Osteocyte (in vitro differentiated cells): Measurements from ENCODE around the gene BHLHE23. TPM values are rescaled to one million over a fixed set of nuclear protein-coding genes. Genes with fewer than 3 reads are reported as not detected.

Source experiments
- DNase-seq: peaks from one replicate; pipeline ENCODE4 v3.0.0; 2021; ENCODE audit warnings: mixed read lengths; ENCODE audit not compliant: unreplicated experiment; ENCODE audit errors: extremely low spot score
- H3K27ac Mint-ChIP-seq: one replicate; pipeline ENCODE4 v1.8.0; 2021; ENCODE audit warnings: mild to moderate bottlenecking, mixed read lengths; ENCODE audit not compliant: unreplicated experiment
- H3K27me3 Mint-ChIP-seq: one replicate; pipeline ENCODE4 v1.8.0; 2021; ENCODE audit warnings: mixed read lengths; ENCODE audit not compliant: unreplicated experiment
- H3K36me3 Mint-ChIP-seq: one replicate; pipeline ENCODE4 v1.8.0; 2021; ENCODE audit warnings: mixed read lengths; ENCODE audit not compliant: unreplicated experiment
- H3K4me1 Mint-ChIP-seq: one replicate; pipeline ENCODE4 v1.8.0; 2021; ENCODE audit warnings: mixed read lengths; ENCODE audit not compliant: unreplicated experiment
- H3K4me3 Mint-ChIP-seq: one replicate; pipeline ENCODE4 v1.8.0; 2021; ENCODE audit warnings: mild to moderate bottlenecking, moderate library complexity, mixed read lengths; ENCODE audit not compliant: unreplicated experiment
- H3K9me3 Mint-ChIP-seq: one replicate; pipeline ENCODE4 v1.8.0; 2021; ENCODE audit warnings: mixed read lengths; ENCODE audit not compliant: unreplicated experiment
- total RNA-seq: library from RNA; stranded (reverse); gene quantifications from 2 replicates; pipeline ENCODE4 v1.2.1, GENCODE V29; 2021
- TF ChIP-seq, protein P1 (sequence below): fragments of 200-600 bp; sonication (generic); IDR thresholded peaks from 2 replicates; pipeline ENCODE4 v1.5.0; 2021; ENCODE audit warnings: antibody characterized with exemption, mild to moderate bottlenecking, moderate library complexity

The BHLHE23 gene
- total RNA-seq, 1 donor from 2014 or later = not detected

DNA sequence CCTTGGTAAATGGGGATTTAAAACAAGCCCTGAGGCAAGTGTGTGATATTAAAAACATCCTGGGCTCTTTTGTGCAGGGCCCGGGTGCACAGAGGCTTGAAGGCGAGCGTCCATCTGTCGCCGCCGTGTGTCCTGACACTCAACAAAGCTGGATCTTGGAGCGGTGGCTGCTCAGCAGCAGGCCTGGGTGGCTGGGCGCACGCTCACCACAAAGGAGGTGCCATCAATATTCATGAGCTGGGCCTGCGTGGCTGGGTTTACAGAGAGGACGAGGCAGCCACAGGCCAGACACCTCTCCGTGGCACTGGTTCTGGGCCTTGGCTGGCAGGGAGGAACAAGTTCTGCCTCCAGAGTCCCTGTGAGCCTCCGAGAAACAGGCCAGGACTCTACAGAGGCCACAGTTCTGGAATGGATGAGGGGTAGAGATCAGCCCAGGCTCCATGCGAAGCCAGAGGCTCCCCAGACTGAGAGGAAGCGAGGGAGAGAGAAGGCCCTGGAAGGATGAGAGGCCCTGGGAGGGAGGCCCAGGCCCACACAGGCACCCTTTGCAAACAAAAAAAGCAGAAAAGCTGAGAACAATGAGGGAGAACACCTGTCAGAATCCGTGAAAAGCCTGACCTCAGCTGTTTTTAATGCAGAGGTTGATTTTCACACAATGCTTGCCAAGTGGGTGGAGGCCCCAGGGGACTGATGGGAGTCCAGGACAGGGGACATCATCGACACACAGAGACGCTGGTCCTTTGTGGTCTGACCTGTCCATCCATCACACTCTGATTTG is 21.9 kb downstream of the BHLHE23 start:
- no peaks in the 10 kb centered on the region for H3K9me3 Mint-ChIP-seq
- TF ChIP-seq, protein P1, sequence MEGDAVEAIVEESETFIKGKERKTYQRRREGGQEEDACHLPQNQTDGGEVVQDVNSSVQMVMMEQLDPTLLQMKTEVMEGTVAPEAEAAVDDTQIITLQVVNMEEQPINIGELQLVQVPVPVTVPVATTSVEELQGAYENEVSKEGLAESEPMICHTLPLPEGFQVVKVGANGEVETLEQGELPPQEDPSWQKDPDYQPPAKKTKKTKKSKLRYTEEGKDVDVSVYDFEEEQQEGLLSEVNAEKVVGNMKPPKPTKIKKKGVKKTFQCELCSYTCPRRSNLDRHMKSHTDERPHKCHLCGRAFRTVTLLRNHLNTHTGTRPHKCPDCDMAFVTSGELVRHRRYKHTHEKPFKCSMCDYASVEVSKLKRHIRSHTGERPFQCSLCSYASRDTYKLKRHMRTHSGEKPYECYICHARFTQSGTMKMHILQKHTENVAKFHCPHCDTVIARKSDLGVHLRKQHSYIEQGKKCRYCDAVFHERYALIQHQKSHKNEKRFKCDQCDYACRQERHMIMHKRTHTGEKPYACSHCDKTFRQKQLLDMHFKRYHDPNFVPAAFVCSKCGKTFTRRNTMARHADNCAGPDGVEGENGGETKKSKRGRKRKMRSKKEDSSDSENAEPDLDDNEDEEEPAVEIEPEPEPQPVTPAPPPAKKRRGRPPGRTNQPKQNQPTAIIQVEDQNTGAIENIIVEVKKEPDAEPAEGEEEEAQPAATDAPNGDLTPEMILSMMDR = no peak
- H3K36me3 Mint-ChIP-seq = no peaks in the 10 kb centered on the region
- H3K27me3 Mint-ChIP-seq = peaks cover 31% of the 10 kb centered on the region
- no peak for DNase-seq
- H3K4me3 Mint-ChIP-seq = no peak overlapping the region
- no peak overlapping the region for H3K27ac Mint-ChIP-seq
- H3K4me1 Mint-ChIP-seq = no peaks in the 10 kb centered on the region

DNA sequence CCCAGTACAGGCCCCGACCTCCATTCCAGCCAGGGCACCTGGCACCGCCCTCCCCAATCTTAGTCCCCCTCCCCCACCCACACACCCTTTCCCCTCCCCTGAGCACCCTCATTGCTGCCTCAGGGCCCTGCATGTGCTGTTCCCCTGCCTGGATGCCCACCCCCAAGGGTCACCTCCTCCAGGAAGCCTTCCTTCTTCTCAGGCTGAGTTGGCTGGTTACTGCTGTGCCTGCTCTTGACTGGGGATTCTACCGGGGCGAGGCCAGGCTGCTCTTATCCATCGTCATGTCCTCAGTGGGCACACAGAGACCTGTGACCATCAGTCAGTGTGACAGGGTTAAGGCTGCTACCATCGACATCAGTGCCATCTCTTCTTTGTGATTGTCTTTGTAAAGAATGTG is 23.6 kb downstream of the BHLHE23 start:
- Mint-ChIP-seq H3K4me3 (no peak overlapping the region), H3K27me3 (peaks cover 45% of the 10 kb centered on the region), H3K4me1 (no peaks in the 10 kb centered on the region), H3K9me3 (no peaks in the 10 kb centered on the region), H3K27ac (no peak overlapping the region), H3K36me3 (no peaks in the 10 kb centered on the region)
- TF ChIP-seq, protein P1 = no peak
- DNase-seq = no peak

DNA sequence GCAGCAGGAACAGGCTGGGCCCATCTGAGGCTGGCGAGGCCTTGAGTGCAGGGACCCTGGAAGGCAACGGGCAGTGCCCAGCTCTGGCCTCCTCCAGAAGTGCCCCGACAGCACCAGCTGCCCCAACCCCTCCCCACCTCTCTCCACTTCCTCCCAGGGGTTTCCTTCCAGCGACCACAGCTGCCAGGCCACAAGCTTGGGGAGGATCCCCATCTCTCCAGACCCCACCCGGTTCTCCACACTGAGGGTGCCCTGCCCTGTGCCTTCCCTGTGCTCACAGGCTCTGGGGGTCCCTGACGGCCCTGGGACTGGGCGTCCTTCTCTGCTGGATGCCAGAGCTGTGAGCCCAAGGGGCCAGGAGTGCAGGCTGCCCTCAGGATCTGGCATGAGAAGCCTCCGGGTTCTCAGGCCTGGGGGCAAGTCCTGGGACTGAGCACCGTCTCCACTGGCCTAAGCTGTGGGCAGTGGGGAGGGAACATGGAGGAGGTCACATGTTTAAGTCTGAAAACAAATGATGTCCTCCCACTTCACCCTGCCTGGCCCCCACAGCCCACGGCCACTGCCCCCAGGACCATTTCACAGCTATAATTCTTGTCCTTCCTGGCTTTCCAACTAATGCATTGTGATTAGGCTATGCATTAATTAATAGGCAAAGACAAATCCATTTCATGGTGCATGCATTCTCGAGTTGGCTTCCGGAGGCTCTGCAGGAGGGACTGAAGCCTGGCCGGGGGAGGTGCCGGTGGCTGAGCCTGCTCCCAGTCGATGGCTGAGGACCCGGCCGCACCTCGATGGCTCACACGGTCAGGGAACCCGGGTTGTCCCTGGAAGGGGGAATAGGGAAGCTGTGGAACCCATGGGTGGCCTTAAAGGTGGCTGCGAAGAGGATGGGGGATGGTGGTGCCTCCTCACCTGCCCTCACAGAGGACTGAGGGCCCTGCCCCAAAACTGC is 24.4 kb downstream of the BHLHE23 start:
- no peak overlapping the region for H3K27ac Mint-ChIP-seq
- TF ChIP-seq, protein P1 = no peak
- H3K9me3 Mint-ChIP-seq = no peaks in the 10 kb centered on the region
- H3K27me3 Mint-ChIP-seq = peaks cover 45% of the 10 kb centered on the region
- no peak for DNase-seq
- H3K4me3 Mint-ChIP-seq = no peak overlapping the region
- H3K4me1 Mint-ChIP-seq = no peaks in the 10 kb centered on the region
- no peaks in the 10 kb centered on the region for H3K36me3 Mint-ChIP-seq

DNA sequence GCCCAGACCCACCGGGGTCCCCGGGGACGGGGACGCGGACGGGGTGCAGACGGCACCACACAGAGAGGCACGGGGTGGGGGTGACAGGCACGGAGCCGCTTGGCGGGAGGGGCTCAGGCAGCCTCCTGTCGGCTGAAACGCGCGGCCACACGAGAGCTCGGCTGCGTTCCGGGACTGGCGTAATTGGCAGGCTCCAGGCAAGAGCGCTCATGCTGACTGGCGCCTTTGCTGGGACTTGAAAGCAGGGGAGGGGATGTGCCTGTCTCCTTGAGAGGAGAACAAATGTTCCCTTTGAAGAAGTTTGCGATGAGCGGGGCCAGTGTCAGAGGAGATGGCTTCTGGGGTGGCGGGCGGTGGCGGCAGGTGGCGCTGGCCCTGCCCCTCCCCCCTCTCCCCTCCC is 25.8 kb downstream of the BHLHE23 start:
- no peak for DNase-seq
- Mint-ChIP-seq H3K4me1 (no peaks in the 10 kb centered on the region), H3K27ac (no peak overlapping the region), H3K4me3 (no peak overlapping the region), H3K36me3 (no peaks in the 10 kb centered on the region), H3K27me3 (peaks cover 50% of the 10 kb centered on the region), H3K9me3 (no peaks in the 10 kb centered on the region)
- TF ChIP-seq, protein P1 = no peak
